Measurements from ENCODE around the gene PDZD2. TPM values are rescaled to one million over a fixed set of nuclear protein-coding genes. Genes with fewer than 3 reads are reported as not detected.
"Not testable (repeated sequence)": the region's sequence is repeated elsewhere in the genome, so short reads cannot be mapped to it uniquely, and the experiment has no call there.

Gene PDZD2
- total and polyA plus RNA-seq, 2 experiments from 2014 or later, result 1.7 to 4.0 TPM

- no peak for TF ChIP-seq CTCF (IDR thresholded peaks at IDR 0.05; ENCODE audit: poor library complexity)
- Histone ChIP-seq H3K79me2 (no peaks in the 10 kb centered on the region), H3K36me3 (replicated peaks; ENCODE audit: insufficient read depth, low read depth) (no peaks in the 10 kb centered on the region), H3K4me1 (ENCODE audit: insufficient read depth) (no peaks in the 10 kb centered on the region), H2AFZ (no peak overlapping the region), H3K27me3 (no peaks in the 10 kb centered on the region), H3K9me2 (replicated peaks; ENCODE audit: insufficient read depth) (no peaks in the 10 kb centered on the region), H4K20me1 (ENCODE audit: insufficient read depth, poor library complexity, severe bottlenecking) (no peaks in the 10 kb centered on the region), H3K9me3 (ENCODE audit: low read depth) (no peaks in the 10 kb centered on the region), H3K4me2 (no peak overlapping the region), H3K4me3 (no peak overlapping the region), H3K27ac (no peak overlapping the region)
- WGBS (ENCODE audit: low lambda C conversion rate, missing lambda C conversion rate), result 82% methylated on average over 3 of the region's 3 CpGs
- no peak for DNase-seq (ENCODE audit: low spot score)
These were observed 92.1 kb downstream of the PDZD2 start for GRCh38 chr5:31731016-31731415.

GRCh38 chr5:31731710-31732301 lies 92.9 kb downstream of the PDZD2 start:
- no peak overlapping the region for H3K27ac ChIP-seq
- TF ChIP-seq EZH2 (IDR thresholded peaks at IDR 0.05; ENCODE audit: borderline replicate concordance), result no peak
- no peak for TF ChIP-seq CTCF (IDR thresholded peaks at IDR 0.05; ENCODE audit: poor library complexity)
- TF ChIP-seq EZH2phosphoT487 (IDR thresholded peaks at IDR 0.05; ENCODE audit: low read depth, severe bottlenecking, unreplicated experiment), result no peak
- 75% methylated on average over 3 of the region's 3 CpGs for WGBS (ENCODE audit: low lambda C conversion rate, missing lambda C conversion rate)

GRCh38 chr5:31732821-31733220 lies 93.9 kb downstream of the PDZD2 start:
- H3K9me3 ChIP-seq (ENCODE audit: low read depth); H3K4me2 ChIP-seq; H3K9me2 ChIP-seq (replicated peaks; ENCODE audit: insufficient read depth); H3K36me3 ChIP-seq (replicated peaks; ENCODE audit: insufficient read depth, low read depth); H4K20me1 ChIP-seq (ENCODE audit: insufficient read depth, poor library complexity, severe bottlenecking); DNase-seq (ENCODE audit: low spot score); H3K27me3 ChIP-seq; H3K27ac ChIP-seq; H3K4me1 ChIP-seq (ENCODE audit: insufficient read depth); H3K4me3 ChIP-seq; H3K79me2 ChIP-seq; H2AFZ ChIP-seq: not testable (repeated sequence)
- WGBS (ENCODE audit: low lambda C conversion rate, missing lambda C conversion rate), result 95% methylated on average over 12 of the region's 12 CpGs

More at GRCh38 chr5:31731710-31732301, 92.9 kb downstream of the PDZD2 start:
- H3K79me2 ChIP-seq, result no peaks in the 10 kb centered on the region
- H3K9me3 ChIP-seq (ENCODE audit: low read depth), result no peaks in the 10 kb centered on the region
- no peaks in the 10 kb centered on the region for H3K9me2 ChIP-seq (replicated peaks; ENCODE audit: insufficient read depth)
- no peak overlapping the region for H3K4me3 ChIP-seq
- no peak overlapping the region for H3K4me2 ChIP-seq
- H3K36me3 ChIP-seq (replicated peaks; ENCODE audit: insufficient read depth, low read depth), result no peaks in the 10 kb centered on the region
- no peak for DNase-seq (ENCODE audit: low spot score)
- H3K4me1 ChIP-seq (ENCODE audit: insufficient read depth), result no peaks in the 10 kb centered on the region
- no peaks in the 10 kb centered on the region for H3K27me3 ChIP-seq
- no peaks in the 10 kb centered on the region for H4K20me1 ChIP-seq (ENCODE audit: insufficient read depth, poor library complexity, severe bottlenecking)
- no peak overlapping the region for H2AFZ ChIP-seq

GRCh38 chr5:31733371-31733770 lies 94.4 kb downstream of the PDZD2 start:
- Histone ChIP-seq H3K4me2 (no peak overlapping the region), H3K4me3 (no peak overlapping the region), H3K79me2 (no peaks in the 10 kb centered on the region), H3K36me3 (replicated peaks; ENCODE audit: insufficient read depth, low read depth) (no peaks in the 10 kb centered on the region), H3K4me1 (ENCODE audit: insufficient read depth) (no peaks in the 10 kb centered on the region), H2AFZ (no peak overlapping the region), H3K27ac (no peak overlapping the region), H3K9me3 (ENCODE audit: low read depth) (no peaks in the 10 kb centered on the region), H3K9me2 (replicated peaks; ENCODE audit: insufficient read depth) (no peaks in the 10 kb centered on the region), H4K20me1 (ENCODE audit: insufficient read depth, poor library complexity, severe bottlenecking) (no peaks in the 10 kb centered on the region), H3K27me3 (no peaks in the 10 kb centered on the region)
- DNase-seq (ENCODE audit: low spot score), result no peak
- WGBS (ENCODE audit: low lambda C conversion rate, missing lambda C conversion rate), result 86% methylated on average over 11 of the region's 11 CpGs
- no peak for TF ChIP-seq EZH2 (IDR thresholded peaks at IDR 0.05; ENCODE audit: borderline replicate concordance)
- no peak for TF ChIP-seq CTCF (IDR thresholded peaks at IDR 0.05; ENCODE audit: poor library complexity)
- TF ChIP-seq EZH2phosphoT487 (IDR thresholded peaks at IDR 0.05; ENCODE audit: low read depth, severe bottlenecking, unreplicated experiment), result no peak

Measured in hepatocyte (in vitro differentiated cells).